Astrocyte (in vitro differentiated cells and primary cell): ENCODE measurements around the gene ARHGDIA. TPM values are rescaled to one million over a fixed set of nuclear protein-coding genes. Genes with fewer than 3 reads are reported as not detected.

Experiments used
- DNase-seq: peaks from one replicate; pipeline ENCODE4 v3.0.0-alpha.2; 2010; ENCODE audit warnings: low read depth
- FAIRE-seq: peaks from 2 replicates; lab custom pipeline; 2011; peaks lifted over from hg19 to GRCh38; lab: Jason Lieb, UNC
- H2AFZ ChIP-seq: 2 replicates; pipeline ENCODE4 v1.6.0; 2012; ENCODE audit warnings: low read depth, low read length, inconsistent platforms
- H3K27ac ChIP-seq: 2 replicates; pipeline ENCODE4 v1.5.1; 2011; ENCODE audit warnings: low read depth, low read length, inconsistent platforms
- H3K27me3 ChIP-seq: 2 replicates; pipeline ENCODE4 v1.6.0; 2011; ENCODE audit warnings: low read length, inconsistent platforms; ENCODE audit not compliant: insufficient read depth
- H3K36me3 ChIP-seq: 2 replicates; pipeline ENCODE4 v1.5.1; 2011; ENCODE audit warnings: low read length, inconsistent platforms; ENCODE audit not compliant: insufficient read depth
- H3K4me1 ChIP-seq: 2 replicates; pipeline ENCODE4 v1.5.1; 2011; ENCODE audit warnings: low read length, inconsistent platforms; ENCODE audit not compliant: insufficient read depth
- H3K4me2 ChIP-seq: 2 replicates; pipeline ENCODE4 v1.6.0; 2012; ENCODE audit warnings: low read length, inconsistent platforms
- H3K4me3 ChIP-seq: 2 replicates; pipeline ENCODE4 v1.5.1; 2011; ENCODE audit warnings: low read depth, mild to moderate bottlenecking, low read length, inconsistent platforms; ENCODE audit not compliant: insufficient read depth
- H3K79me2 ChIP-seq: 2 replicates; pipeline ENCODE4 v1.6.0; 2012; ENCODE audit warnings: mild to moderate bottlenecking, low read length, inconsistent platforms; ENCODE audit not compliant: insufficient read depth
- H3K9ac ChIP-seq: 2 replicates; pipeline ENCODE4 v1.6.0; 2012; ENCODE audit warnings: mild to moderate bottlenecking, low read length, inconsistent platforms
- H3K9me3 ChIP-seq: 2 replicates; pipeline ENCODE4 v1.5.1; 2012; ENCODE audit warnings: low read depth, mild to moderate bottlenecking, low read length, inconsistent platforms; ENCODE audit not compliant: insufficient read depth
- H4K20me1 ChIP-seq: 2 replicates; pipeline ENCODE4 v1.6.0; 2012; ENCODE audit warnings: low read length, inconsistent platforms; ENCODE audit not compliant: insufficient read depth
- H3K27ac Mint-ChIP-seq: one replicate; pipeline ENCODE4 v1.8.0; 2021; ENCODE audit warnings: mild to moderate bottlenecking, mixed read lengths; ENCODE audit not compliant: unreplicated experiment
- H3K27me3 Mint-ChIP-seq: one replicate; pipeline ENCODE4 v1.8.0; 2021; ENCODE audit warnings: low read depth, mixed read lengths; ENCODE audit not compliant: unreplicated experiment
- H3K36me3 Mint-ChIP-seq: one replicate; pipeline ENCODE4 v1.8.0; 2021; ENCODE audit warnings: low read depth, mixed read lengths; ENCODE audit not compliant: unreplicated experiment
- H3K4me1 Mint-ChIP-seq: one replicate; pipeline ENCODE4 v1.8.0; 2021; ENCODE audit warnings: low read depth, mixed read lengths; ENCODE audit not compliant: unreplicated experiment
- H3K4me3 Mint-ChIP-seq: one replicate; pipeline ENCODE4 v1.8.0; 2021; ENCODE audit warnings: mild to moderate bottlenecking, moderate library complexity, mixed read lengths; ENCODE audit not compliant: unreplicated experiment
- H3K9me3 Mint-ChIP-seq: one replicate; pipeline ENCODE4 v1.8.0; 2021; ENCODE audit warnings: mild to moderate bottlenecking, mixed read lengths; ENCODE audit not compliant: unreplicated experiment
- EZH2 ChIP-seq: IDR thresholded peaks from 2 replicates; pipeline ENCODE4 v1.6.1; 2012; ENCODE audit warnings: mild to moderate bottlenecking, low read length, inconsistent platforms; ENCODE audit not compliant: insufficient read depth
- total RNA-seq: library from RNA; stranded (reverse); gene quantifications from 2 replicates; pipeline ENCODE4 v1.2.1, GENCODE V29; 2021
- TF ChIP-seq, protein P1 (sequence below): IDR thresholded peaks from 2 replicates; pipeline ENCODE4 v1.5.1; 2011; ENCODE audit warnings: low read depth, mild to moderate bottlenecking, inconsistent platforms, low read length, moderate library complexity; ENCODE audit not compliant: insufficient read depth

ARHGDIA gene
- total RNA-seq, 1 donor from 2014 or later, result 352 TPM

DNA sequence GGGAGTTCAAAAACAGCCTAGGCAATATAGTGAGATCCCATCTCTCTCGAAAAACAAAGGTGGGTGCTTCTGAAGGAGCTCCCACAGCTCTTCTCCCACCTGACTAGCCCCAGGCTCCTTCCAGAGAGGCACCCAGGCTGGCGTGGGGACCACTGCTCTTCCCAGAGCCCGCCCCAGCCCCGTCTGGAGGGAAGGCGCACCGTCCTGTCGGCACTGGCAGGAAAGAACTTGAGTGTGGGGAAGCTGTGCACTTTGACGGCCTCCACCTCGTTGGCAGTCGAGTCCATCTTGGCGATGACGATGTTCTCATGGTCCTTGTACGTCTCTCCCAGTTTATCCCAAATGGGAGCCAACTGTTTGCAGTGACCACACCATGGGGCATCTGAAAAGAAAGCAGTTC, 25.8 kb downstream of the ARHGDIA start:
- FAIRE-seq (no peak), DNase-seq (no peak)
- Histone ChIP-seq H3K4me2 (no peak overlapping the region), H3K4me1 (no peaks in the 10 kb centered on the region), H3K9me3 (no peaks in the 10 kb centered on the region), H3K27ac (no peak overlapping the region), H3K9ac (no peak overlapping the region), H3K4me3 (no peak overlapping the region), H4K20me1 (peaks cover 66% of the 10 kb centered on the region), H2AFZ (no peak overlapping the region), H3K79me2 (peaks cover 8% of the 10 kb centered on the region), H3K36me3 (peaks cover 38% of the 10 kb centered on the region), H3K27me3 (no peaks in the 10 kb centered on the region)
- Mint-ChIP-seq H3K4me1 (no peaks in the 10 kb centered on the region), H3K27me3 (no peaks in the 10 kb centered on the region), H3K4me3 (no peak overlapping the region), H3K36me3 (peaks cover 13% of the 10 kb centered on the region), H3K27ac (no peak overlapping the region), H3K9me3 (no peaks in the 10 kb centered on the region)
- TF ChIP-seq, protein P1, sequence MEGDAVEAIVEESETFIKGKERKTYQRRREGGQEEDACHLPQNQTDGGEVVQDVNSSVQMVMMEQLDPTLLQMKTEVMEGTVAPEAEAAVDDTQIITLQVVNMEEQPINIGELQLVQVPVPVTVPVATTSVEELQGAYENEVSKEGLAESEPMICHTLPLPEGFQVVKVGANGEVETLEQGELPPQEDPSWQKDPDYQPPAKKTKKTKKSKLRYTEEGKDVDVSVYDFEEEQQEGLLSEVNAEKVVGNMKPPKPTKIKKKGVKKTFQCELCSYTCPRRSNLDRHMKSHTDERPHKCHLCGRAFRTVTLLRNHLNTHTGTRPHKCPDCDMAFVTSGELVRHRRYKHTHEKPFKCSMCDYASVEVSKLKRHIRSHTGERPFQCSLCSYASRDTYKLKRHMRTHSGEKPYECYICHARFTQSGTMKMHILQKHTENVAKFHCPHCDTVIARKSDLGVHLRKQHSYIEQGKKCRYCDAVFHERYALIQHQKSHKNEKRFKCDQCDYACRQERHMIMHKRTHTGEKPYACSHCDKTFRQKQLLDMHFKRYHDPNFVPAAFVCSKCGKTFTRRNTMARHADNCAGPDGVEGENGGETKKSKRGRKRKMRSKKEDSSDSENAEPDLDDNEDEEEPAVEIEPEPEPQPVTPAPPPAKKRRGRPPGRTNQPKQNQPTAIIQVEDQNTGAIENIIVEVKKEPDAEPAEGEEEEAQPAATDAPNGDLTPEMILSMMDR, result no peak
- TF ChIP-seq EZH2, result no peak

DNA sequence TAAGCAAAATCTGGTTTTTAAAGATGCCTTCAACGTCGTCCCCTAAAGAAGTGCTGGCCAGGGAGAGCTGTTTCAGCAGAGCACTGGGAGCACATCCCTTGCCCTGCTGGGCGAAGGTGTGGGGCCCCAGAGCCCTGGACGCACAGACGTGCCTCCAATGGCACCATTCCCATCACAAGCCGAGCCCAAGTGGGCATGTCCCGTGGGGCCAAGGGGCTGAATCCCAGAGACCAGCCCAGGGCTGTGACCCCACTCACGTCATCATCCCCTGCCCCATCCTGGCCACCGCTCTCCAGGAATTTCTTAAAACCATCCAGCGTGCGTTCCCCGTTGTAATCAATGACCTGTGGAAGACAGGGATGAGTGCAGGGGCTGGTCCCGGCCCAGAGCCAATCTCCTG, 26.2 kb downstream of the ARHGDIA start:
- Histone ChIP-seq H2AFZ (no peak overlapping the region), H4K20me1 (peaks cover 66% of the 10 kb centered on the region), H3K4me3 (no peak overlapping the region), H3K36me3 (peaks cover 38% of the 10 kb centered on the region), H3K27me3 (no peaks in the 10 kb centered on the region), H3K79me2 (peaks cover 8% of the 10 kb centered on the region), H3K9me3 (no peaks in the 10 kb centered on the region), H3K4me1 (no peaks in the 10 kb centered on the region), H3K9ac (no peak overlapping the region), H3K27ac (no peak overlapping the region), H3K4me2 (no peak overlapping the region)
- Mint-ChIP-seq H3K9me3 (no peaks in the 10 kb centered on the region), H3K4me3 (no peak overlapping the region), H3K4me1 (no peaks in the 10 kb centered on the region), H3K27me3 (no peaks in the 10 kb centered on the region), H3K27ac (no peak overlapping the region), H3K36me3 (peaks cover 13% of the 10 kb centered on the region)
- DNase-seq (no peak), FAIRE-seq (no peak)
- no peak for TF ChIP-seq EZH2
- TF ChIP-seq, protein P1, result no peak

DNA sequence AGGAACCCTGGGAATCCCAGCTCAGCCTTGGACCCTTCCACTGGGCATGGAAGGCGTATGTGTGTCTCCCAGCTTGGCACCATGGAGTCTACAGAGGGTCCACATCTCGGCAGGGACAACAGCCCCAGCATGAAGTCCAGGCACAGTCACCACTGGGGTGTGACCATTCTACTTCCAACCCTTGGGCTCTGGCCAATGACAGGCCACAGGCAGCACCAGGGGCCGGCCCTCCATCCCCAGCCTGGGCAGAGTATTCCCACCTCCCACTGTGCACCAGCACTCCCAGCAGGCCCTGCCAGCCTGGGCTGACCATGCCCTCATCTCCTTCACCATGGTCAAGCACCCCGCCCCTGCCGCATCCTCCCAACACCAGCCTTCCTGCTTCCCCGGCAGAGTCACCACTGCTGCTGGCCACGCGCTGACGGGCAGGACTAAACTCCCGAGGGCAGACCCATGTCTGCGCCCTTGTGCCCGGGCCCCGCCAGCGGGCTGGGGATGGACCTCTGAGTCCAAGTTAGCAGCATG, 26.7 kb downstream of the ARHGDIA start:
- no peaks in the 10 kb centered on the region for H3K27me3 ChIP-seq
- Mint-ChIP-seq H3K4me3 (no peak overlapping the region), H3K27me3 (no peaks in the 10 kb centered on the region), H3K36me3 (peaks cover 13% of the 10 kb centered on the region), H3K4me1 (no peaks in the 10 kb centered on the region), H3K9me3 (no peaks in the 10 kb centered on the region), H3K27ac (no peak overlapping the region)
- H3K4me2 ChIP-seq, result no peak overlapping the region
- H3K79me2 ChIP-seq, result peaks cover 8% of the 10 kb centered on the region
- no peaks in the 10 kb centered on the region for H3K4me1 ChIP-seq
- H3K9me3 ChIP-seq, result no peaks in the 10 kb centered on the region
- H3K4me3 ChIP-seq, result no peak overlapping the region
- TF ChIP-seq, protein P1, result no peak
- TF ChIP-seq EZH2, result no peak
- FAIRE-seq (no peak), DNase-seq (no peak)
- peaks cover 38% of the 10 kb centered on the region for H3K36me3 ChIP-seq
- no peak overlapping the region for H3K27ac ChIP-seq
- H3K9ac ChIP-seq, result no peak overlapping the region
- no peak overlapping the region for H2AFZ ChIP-seq
- H4K20me1 ChIP-seq, result peaks cover 66% of the 10 kb centered on the region
